Upper lobe of left lung (tissue), 4 donors: Measurements from ENCODE around the gene TMPRSS3.

Experiments
- POLR2A ChIP-seq, 4 donors: fragments of 450-650 bp; IDR thresholded peaks; one replicate each; pipeline ENCODE4 v1.5.1; 2016 to 2017; ENCODE audit warnings: antibody characterized with exemption in 4 of 4, mild to moderate bottlenecking in 2 of 4
- TF ChIP-seq, protein P1 (sequence below), 6 experiments: fragments of 450-650 bp in 4 of 6; fragments of 200-600 bp in 2 of 6; sonication (generic) in 2 of 6; IDR thresholded peaks; one replicate each; pipeline ENCODE4 v1.5.1; 2016 to 2019; ENCODE audit warnings: antibody characterized with exemption in 6 of 6

DNA sequence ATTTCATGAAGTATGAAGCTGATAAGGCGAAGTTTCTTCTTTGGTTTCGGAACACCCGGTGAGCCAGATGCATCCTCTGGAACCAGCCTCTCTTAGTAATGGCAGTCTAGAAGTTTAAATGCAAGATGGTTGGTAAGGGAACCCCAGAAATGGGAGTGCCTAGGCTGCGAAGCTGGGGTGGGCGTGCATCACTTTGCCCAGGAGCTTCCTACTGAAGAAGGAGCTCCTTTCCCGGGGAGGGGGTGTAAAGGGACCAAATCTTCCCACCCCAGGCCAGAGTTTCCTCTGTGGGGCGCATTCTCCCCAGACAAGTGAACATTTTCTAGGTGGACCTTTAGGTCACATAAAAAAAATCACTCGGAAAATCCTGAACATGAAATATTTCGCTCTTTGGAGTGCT, 49.4 kb downstream of the TMPRSS3 start:
- TF ChIP-seq, protein P1, sequence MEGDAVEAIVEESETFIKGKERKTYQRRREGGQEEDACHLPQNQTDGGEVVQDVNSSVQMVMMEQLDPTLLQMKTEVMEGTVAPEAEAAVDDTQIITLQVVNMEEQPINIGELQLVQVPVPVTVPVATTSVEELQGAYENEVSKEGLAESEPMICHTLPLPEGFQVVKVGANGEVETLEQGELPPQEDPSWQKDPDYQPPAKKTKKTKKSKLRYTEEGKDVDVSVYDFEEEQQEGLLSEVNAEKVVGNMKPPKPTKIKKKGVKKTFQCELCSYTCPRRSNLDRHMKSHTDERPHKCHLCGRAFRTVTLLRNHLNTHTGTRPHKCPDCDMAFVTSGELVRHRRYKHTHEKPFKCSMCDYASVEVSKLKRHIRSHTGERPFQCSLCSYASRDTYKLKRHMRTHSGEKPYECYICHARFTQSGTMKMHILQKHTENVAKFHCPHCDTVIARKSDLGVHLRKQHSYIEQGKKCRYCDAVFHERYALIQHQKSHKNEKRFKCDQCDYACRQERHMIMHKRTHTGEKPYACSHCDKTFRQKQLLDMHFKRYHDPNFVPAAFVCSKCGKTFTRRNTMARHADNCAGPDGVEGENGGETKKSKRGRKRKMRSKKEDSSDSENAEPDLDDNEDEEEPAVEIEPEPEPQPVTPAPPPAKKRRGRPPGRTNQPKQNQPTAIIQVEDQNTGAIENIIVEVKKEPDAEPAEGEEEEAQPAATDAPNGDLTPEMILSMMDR (IDR thresholded peaks at IDR 0.05), result no peak
- TF ChIP-seq POLR2A (IDR thresholded peaks at IDR 0.05), result no peak
